Measurements from ENCODE around the gene VSIG10.
A peak's percentile ranks its signal among the peaks of the same experiment; 100 is the strongest.
"Not testable (repeated sequence)": the region's sequence is repeated elsewhere in the genome, so short reads cannot be mapped to it uniquely, and the experiment has no call there.

VSIG10 gene

DNA sequence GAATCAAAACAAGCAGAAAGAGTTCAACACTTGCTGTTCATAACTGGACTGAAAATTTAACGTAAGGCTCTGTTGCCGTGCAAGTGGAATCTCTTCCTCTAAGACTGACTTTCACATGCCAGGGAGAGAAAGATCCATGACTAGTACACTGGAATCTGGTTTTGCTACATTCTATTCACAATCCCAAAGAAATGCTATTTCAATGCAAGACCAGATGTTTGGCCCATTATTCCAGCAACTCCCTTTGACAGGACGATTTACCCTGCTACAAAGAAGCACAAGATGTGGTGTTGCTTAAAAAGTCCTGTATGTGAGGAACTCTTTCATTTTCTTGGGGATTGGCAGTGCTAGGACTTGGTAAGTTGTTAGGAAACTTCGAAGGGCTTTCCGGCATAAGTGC lies 69.9 kb downstream of the VSIG10 start:
- DNase-seq (ENCODE audit: low read depth): no peak

DNA sequence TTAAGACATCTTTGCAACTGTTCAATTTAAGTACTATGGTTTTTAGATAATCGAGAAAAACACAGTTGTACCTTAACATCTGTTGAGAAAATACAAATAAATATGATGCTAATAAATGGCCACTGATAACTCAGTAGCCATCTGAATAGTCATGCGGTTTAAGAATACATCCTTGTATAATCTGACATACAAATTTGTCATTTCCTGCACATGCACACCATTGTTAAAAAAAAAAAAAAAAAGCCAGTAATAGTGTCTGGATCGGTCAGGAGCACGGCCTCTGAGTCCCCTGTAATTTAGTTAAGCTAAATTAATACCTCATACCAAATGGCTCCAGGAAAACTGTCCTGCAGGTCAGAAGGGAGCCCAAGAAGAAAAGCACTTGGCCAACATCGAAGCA lies 70.5 kb downstream of the VSIG10 start:
- no peak for DNase-seq (ENCODE audit: low read depth)

DNA sequence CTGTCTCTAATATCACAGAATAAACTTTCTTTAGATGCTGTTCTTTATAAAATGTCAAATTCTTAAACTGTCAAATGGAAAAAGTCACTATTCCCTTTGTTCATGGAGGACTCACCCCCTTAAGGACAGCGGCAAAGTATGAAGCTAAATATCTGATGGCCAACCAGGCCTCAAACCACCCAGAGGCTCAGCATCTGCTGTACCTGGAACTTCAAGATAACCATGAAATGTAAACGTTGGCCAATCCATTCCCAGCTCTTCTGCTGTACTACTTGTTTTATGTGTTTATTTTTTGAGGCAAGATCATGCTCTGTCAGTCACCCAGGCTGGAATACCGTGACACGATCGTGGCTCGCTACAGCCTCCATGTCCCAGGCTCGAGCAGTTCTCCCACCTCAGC lies 71.6 kb downstream of the VSIG10 start:
- no peak for DNase-seq (ENCODE audit: low read depth)

DNA sequence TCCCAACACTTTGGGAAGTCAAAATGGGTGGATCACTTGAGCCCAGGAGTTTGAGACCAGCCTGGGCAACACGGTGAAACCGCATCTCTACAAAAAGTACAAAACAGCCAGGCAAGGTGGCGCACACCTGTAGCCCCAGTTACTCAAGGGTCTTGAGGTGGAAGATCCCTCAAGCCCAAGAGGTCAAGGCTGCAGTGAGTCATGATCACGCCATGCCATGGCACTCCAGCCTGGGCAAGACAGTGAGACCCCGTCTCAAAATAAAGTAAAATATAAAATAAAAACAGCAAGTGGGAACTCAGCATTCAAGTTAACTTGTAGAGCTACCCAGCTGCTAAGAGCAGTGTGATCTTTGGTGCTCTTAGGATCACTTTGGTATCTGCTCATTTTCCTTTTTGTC lies 74.6 kb downstream of the VSIG10 start:
- no peak for DNase-seq (ENCODE audit: low read depth)

DNA sequence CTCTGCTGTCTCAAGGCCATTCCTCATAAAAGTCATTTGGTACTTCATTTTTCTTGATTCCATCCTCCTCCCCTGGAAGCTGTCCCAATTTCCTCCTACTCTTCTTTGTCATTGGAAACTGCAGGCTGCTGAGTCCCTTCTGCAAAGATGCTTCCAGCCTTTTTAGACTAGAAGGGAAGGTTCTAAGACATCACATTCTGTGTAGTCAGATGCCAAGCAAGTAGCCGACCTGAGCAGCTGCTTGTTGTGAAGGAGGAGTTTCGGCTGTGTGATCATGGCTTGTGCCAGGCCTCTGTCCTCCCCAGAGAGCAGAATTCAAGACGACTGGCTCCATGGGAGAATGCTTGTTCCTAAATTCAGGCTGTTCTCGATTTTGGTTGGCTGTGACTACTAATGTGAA lies 78.6 kb downstream of the VSIG10 start:
- DNase-seq (ENCODE audit: low read depth): no peak

DNA sequence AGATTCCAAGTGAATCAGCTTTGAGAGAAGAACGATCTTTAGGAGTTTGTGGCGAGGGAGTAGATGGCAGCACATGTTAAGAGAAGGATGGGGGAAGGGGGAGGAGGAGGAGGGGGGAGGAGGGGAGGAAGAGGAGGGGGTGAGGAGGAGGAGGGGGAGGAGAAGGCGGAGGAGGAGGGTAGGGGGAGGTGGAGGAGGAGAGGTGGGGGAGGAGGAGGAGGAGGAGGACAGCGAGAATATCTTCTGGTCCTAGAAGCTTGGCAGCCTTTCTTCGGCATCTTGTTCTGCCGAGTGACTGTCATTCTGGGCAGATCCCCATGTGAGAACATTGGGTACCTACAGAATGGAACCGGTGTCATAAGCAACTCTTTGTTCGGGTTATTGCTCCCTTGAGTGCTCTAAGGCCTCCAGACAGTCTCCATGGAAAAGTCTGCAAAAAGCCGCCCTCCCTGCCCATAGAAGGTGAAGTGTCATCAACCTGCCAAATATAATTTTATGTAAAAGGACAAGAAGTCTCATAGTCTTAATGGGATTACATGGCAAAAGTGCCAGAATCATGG lies 80.4 kb downstream of the VSIG10 start:
- DNase-seq (ENCODE audit: low read depth): no peak

DNA sequence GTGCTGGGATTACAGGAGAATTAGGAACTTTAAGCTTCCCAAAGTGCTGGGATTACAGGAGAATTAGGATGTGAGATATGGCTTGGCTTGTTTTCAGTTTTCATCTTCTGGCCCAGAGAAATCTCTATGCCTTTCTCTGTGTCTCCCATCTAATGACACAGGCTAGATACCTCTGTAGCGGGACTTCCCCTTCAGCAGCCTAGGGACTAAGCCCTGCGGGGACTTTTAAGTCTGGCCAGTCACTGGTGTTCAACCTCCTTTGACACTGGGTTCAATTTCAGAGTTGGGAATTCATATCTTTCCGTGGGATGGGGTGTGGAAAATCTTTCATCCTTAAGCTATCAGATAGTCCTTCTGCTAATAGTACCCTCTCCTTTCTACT lies 81.1 kb downstream of the VSIG10 start:
- DNase-seq (ENCODE audit: low read depth): no peak

DNA sequence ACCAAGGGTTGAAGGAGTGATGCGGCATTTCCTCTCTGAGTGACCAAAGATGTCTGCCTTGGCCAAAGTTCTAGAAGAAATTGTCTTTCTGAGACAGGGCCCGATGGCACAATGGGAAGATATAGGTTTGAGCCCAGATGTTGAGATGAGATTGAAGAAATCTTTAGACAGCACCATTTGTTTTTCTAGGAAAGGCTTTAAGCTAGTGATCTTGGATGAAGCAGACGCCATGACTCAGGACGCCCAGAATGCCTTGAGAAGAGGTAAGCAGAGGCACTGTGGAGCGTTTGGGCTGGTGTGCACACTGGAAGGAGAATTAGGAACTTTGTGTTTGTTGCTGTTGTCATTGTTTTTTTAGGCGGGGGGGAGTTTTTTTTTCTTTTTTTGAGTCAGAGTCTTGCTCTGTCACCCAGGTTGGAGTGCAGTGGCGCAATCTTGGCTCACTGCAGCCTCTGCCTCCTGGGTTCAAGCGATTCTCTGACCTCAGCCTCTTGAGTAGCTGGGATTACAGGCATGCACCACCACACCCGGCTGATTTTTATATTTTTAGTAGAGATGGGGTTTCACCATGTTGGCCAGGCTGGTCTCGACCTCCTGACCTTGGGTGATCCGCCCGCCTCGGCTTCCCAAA lies 81.6 kb downstream of the VSIG10 start:
- DNase-seq (ENCODE audit: low read depth): not testable (repeated sequence)

DNA sequence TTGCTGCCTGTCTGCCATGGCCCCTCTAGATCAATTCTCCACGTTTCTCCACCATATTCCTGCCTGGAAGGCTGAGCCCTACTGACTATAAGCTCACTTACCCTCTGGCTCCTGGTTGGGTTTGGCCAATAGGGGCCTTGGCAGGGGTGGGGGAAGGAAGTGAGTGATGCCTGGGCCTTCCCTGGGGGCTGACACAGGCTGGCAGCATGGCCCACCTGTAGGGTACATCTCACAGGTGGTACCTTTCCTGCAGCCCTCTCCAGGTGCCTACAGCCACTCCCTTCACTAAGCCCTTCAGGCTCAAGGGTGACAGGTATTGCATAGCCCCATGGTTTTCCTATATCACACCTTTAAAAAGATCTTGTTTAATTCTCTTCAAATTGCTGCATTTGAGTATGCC lies 83.8 kb downstream of the VSIG10 start:
- no peak for DNase-seq (ENCODE audit: low read depth)

DNA sequence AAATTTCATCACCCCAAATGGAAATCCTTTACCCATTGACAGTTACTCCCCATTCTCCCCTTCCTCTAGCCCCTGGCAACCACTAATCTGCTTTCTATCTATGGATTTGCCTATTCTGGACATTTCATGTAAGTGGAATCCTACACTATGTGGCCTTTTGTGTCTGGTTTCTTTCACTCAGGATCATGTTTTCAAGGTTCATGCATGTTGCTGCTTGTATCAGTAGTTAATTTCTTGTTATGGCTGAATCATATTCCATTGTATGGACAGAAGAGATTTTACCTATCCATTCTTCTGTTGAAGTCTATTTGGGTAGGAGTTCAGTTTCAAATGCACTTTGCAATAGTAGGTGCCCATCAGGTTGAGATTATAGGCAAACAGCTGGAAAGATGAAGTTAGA lies 85.9 kb downstream of the VSIG10 start:
- no peak for DNase-seq (ENCODE audit: low read depth)

DNA sequence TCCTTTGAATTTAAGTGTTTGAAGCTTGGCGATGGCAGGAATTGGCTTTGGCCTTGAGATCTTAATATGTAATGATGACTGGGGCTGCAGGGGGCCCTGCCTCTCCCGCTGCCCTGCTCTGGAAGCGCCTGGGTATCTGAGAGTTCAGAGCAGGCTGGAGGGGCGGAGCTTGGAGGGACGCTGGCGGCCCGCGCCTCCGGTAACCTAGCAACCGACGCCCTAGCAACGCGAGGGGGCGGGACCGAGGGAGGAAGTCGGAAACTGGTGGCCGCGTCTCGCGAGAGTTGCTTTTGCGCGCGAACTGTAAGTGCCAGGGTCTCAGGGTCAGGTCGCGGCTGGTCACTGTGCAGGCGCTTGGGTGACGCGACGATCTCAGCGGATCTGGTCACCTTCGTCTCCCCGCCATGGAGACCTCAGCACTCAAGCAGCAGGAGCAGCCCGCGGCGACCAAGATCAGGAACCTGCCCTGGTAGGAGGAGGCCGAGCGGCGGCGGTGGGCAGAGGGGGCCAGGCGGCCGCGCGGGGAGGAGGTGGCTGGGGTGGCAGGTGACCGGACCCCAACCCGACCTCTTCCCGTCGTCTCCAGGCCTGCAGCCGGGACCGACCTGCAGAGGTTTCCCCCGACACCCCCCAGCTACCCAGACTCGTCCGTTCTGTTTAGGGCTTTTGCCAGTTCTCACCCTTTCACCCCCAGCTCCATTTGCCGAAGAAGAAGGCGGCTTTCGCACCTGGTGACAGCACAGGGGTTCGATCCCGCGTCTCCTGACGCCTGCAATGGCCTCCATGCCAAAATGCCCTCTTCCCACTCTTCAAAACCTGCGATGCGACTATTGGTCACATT lies 87.2 kb downstream of the VSIG10 start, which contains the start of gene RFC5:
RFC5 (plus strand) TSS at position 280 of the 841 bp plus-strand sequence; CDS start at position 405, 125 bp downstream.
- DNase-seq (ENCODE audit: low read depth): peak; percentile 89

DNA sequence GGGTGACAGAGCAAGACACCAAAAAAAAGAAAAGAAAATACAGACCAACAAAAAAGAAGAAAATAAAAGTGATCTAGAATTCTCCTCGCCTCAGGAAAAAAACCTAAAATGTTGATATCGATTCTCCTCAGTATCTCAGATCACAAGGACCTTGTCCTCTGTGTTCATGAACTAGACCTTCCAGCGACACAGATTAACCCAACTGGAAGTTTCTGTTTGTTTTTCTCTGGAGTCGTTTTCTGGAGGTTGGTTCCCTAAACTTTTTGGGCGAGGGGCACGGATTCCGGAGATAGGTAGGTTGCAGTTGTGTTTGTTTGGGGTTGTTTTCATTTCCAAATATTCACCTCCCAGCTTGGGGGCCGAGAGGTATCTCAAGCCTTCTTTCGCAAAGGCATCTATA lies 87.9 kb downstream of the VSIG10 start:
- no peak for DNase-seq (ENCODE audit: low read depth)

DNA sequence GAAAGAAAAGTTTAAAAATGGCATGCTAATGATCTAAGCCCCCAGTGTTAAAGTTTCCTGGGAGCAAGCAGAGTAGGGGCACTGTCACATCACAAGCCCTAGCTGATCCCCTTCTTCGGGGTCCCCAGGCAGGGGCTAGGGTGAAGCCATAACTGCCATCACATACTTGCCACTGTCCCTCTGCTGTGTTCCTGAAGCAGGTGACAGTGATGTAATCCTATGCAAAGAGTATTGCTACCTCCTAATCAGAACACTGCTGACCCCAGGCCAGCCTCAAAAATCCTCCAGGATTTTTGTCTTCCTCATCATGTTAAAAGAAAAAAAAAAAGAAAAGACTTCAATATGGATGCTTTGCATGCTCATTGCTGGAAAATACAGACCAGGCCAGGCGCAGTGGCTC lies 88.5 kb downstream of the VSIG10 start:
- DNase-seq (ENCODE audit: low read depth): no peak
